Measurements from ENCODE around the gene SLC41A2. TPM values are rescaled to one million over a fixed set of nuclear protein-coding genes. Genes with fewer than 3 reads are reported as not detected.

The SLC41A2 gene
- polyA plus RNA-seq, 3 donors = 0.08 to 0.27 TPM; not detected in 1

- Mint-ChIP-seq H3K4me1 (no peaks in the 10 kb centered on the region), H3K9me3 (peaks cover 8 to 20% (median 13%) of the 10 kb centered on the region in 7 donors), H3K4me3 (no peak overlapping the region), H3K27me3 (ENCODE audit: low read depth in 3 of 3) (peaks cover 0 to 2% (median 0%) of the 10 kb centered on the region in 3 donors), H3K36me3 (peaks cover 0 to 3% of the 10 kb centered on the region in 2 donors), H3K27ac (no peak overlapping the region)
- no peak for TF ChIP-seq CTCF (IDR thresholded peaks at IDR 0.05)
- H2AFZ ChIP-seq (ENCODE audit: insufficient read depth, low read depth, low read length, poor library complexity, severe bottlenecking) = no peak overlapping the region
- H3K4me3 ChIP-seq (replicated peaks in 1 of 3; ENCODE audit: low read depth in 2 of 3, low read length in 3 of 3) = no peak overlapping the region
- no peaks in the 10 kb centered on the region for H3K27me3 ChIP-seq (ENCODE audit: control insufficient read depth in 2 of 2, insufficient read depth in 2 of 2, low read length in 2 of 2)
- H3K4me2 ChIP-seq (replicated peaks; ENCODE audit: extremely low read depth, low read length, poor library complexity, severe bottlenecking) = no peak overlapping the region
- no peaks in the 10 kb centered on the region for H3K4me1 ChIP-seq (ENCODE audit: control insufficient read depth in 1 of 2, insufficient read depth in 2 of 2, low read length in 2 of 2)
- DNase-seq = no peak
- H4K20me1 ChIP-seq (ENCODE audit: insufficient read depth, low read length) = no peaks in the 10 kb centered on the region
- intact Hi-C loops (cut with micrococcal nuclease) = no loop called here
- no peaks in the 10 kb centered on the region for H3K79me2 ChIP-seq (ENCODE audit: insufficient read depth, low read length)
- no peaks in the 10 kb centered on the region for H3K36me3 ChIP-seq (replicated peaks in 1 of 2; ENCODE audit: control insufficient read depth in 1 of 2, insufficient read depth in 2 of 2, low read length in 2 of 2)
- H3K27ac ChIP-seq (ENCODE audit: low read depth in 1 of 2, low read length in 2 of 2) = no peak overlapping the region
- peaks cover 3 to 8% of the 10 kb centered on the region in 2 donors for H3K9me3 ChIP-seq (replicated peaks in 1 of 2; ENCODE audit: control insufficient read depth in 1 of 2, insufficient read depth in 1 of 2, low read length in 2 of 2)
- H3K9ac ChIP-seq (ENCODE audit: insufficient read depth, low read length, poor library complexity, severe bottlenecking) = no peak overlapping the region
Observed at GRCh38 chr12:104921340-104921739, 36.8 kb downstream of the SLC41A2 start.

- intact Hi-C loops (cut with micrococcal nuclease) = no loop called here
- WGBS (ENCODE audit: insufficient coverage) = no CpG with 5 or more reads among the region's 4 CpGs
- Histone ChIP-seq H3K27me3 (ENCODE audit: control insufficient read depth in 2 of 2, insufficient read depth in 2 of 2, low read length in 2 of 2) (no peaks in the 10 kb centered on the region), H3K27ac (ENCODE audit: low read depth in 1 of 2, low read length in 2 of 2) (no peak overlapping the region), H3K4me1 (ENCODE audit: control insufficient read depth in 1 of 2, insufficient read depth in 2 of 2, low read length in 2 of 2) (no peaks in the 10 kb centered on the region), H3K36me3 (replicated peaks in 1 of 2; ENCODE audit: control insufficient read depth in 1 of 2, insufficient read depth in 2 of 2, low read length in 2 of 2) (no peaks in the 10 kb centered on the region), H3K4me3 (replicated peaks in 1 of 3; ENCODE audit: low read depth in 2 of 3, low read length in 3 of 3) (no peak overlapping the region), H3K9ac (ENCODE audit: insufficient read depth, low read length, poor library complexity, severe bottlenecking) (no peak overlapping the region), H3K4me2 (replicated peaks; ENCODE audit: extremely low read depth, low read length, poor library complexity, severe bottlenecking) (no peak overlapping the region), H3K79me2 (ENCODE audit: insufficient read depth, low read length) (no peaks in the 10 kb centered on the region), H4K20me1 (ENCODE audit: insufficient read depth, low read length) (no peaks in the 10 kb centered on the region), H2AFZ (ENCODE audit: insufficient read depth, low read depth, low read length, poor library complexity, severe bottlenecking) (no peak overlapping the region), H3K9me3 (replicated peaks in 1 of 2; ENCODE audit: control insufficient read depth in 1 of 2, insufficient read depth in 1 of 2, low read length in 2 of 2) (no peaks in the 10 kb centered on the region)
- Mint-ChIP-seq H3K9me3 (no peaks in the 10 kb centered on the region), H3K36me3 (no peaks in the 10 kb centered on the region), H3K27me3 (ENCODE audit: low read depth in 3 of 3) (peaks cover 0 to 3% (median 0%) of the 10 kb centered on the region in 3 donors), H3K4me1 (no peaks in the 10 kb centered on the region), H3K27ac (no peak overlapping the region), H3K4me3 (no peak overlapping the region)
- no peak for TF ChIP-seq CTCF (IDR thresholded peaks at IDR 0.05)
- DNase-seq = no peak
Observed at GRCh38 chr12:104911942-104912341, 46.1 kb downstream of the SLC41A2 start.
